Thoracic aorta (tissue), 2 donors: ENCODE results near the gene GALNT13. TPM values are rescaled to one million over a fixed set of nuclear protein-coding genes. Genes with fewer than 3 reads are reported as not detected.

Source experiments
- ATAC-seq: fragments of 150-250 bp; one replicate; pipeline ENCODE4 v1.8.0; 2017; ENCODE audit warnings: low read depth; ENCODE audit not compliant: insufficient number of reproducible peaks, low FRiP score
- DNase-seq: peaks from one replicate; pipeline ENCODE4 v3.0.0-alpha.2; 2020; ENCODE audit warnings: low spot score
- H3K27ac ChIP-seq, 2 donors: fragments of 200-600 bp; sonication (generic); 1 replicate in 1 of 2; 2 replicates in 1 of 2; pipeline ENCODE4 v1.5.1; 2016; ENCODE audit warnings: mild to moderate bottlenecking in 2 of 2, moderate library complexity in 2 of 2
- H3K27me3 ChIP-seq: fragments of 200-600 bp; sonication (generic); replicated peaks from 2 replicates; pipeline ENCODE4 v1.6.0; 2016; ENCODE audit warnings: mild to moderate bottlenecking; ENCODE audit not compliant: insufficient read depth
- H3K36me3 ChIP-seq: fragments of 200-600 bp; sonication (generic); one replicate; pipeline ENCODE4 v1.5.1; 2016
- H3K4me1 ChIP-seq, 2 donors: fragments of 200-600 bp; sonication (generic); 1 replicate in 1 of 2; 2 replicates in 1 of 2; pipeline versions ENCODE4 v1.5.1 to v1.6.0; 2016; ENCODE audit warnings: low read depth in 2 of 2, mild to moderate bottlenecking in 1 of 2; ENCODE audit not compliant: control insufficient read depth in 1 of 2
- H3K4me3 ChIP-seq: fragments of 200-600 bp; sonication (generic); 2 replicates; pipeline ENCODE4 v1.5.1; 2016; ENCODE audit warnings: mild to moderate bottlenecking
- H3K9me3 ChIP-seq: fragments of 200-600 bp; sonication (generic); 2 replicates; pipeline ENCODE4 v1.5.1; 2016
- total RNA-seq, 2 donors: library from RNA; depleted of rRNA; stranded (reverse); fragments of >200 nt; gene quantifications; one replicate each; pipeline versions ENCODE4 v1.1.0 to v1.2.3, GENCODE V29; 2016
- TF ChIP-seq, protein P1 (sequence below): fragments of 200-600 bp; sonication (generic); IDR thresholded peaks from one replicate; pipeline ENCODE4 v1.5.1; 2019; ENCODE audit warnings: antibody characterized with exemption

The GALNT13 gene
- 10 to 100 TPM in 1 of 2 donors, 1 to 10 TPM in 1; 2.5 to 30.1 TPM for total RNA-seq

DNA sequence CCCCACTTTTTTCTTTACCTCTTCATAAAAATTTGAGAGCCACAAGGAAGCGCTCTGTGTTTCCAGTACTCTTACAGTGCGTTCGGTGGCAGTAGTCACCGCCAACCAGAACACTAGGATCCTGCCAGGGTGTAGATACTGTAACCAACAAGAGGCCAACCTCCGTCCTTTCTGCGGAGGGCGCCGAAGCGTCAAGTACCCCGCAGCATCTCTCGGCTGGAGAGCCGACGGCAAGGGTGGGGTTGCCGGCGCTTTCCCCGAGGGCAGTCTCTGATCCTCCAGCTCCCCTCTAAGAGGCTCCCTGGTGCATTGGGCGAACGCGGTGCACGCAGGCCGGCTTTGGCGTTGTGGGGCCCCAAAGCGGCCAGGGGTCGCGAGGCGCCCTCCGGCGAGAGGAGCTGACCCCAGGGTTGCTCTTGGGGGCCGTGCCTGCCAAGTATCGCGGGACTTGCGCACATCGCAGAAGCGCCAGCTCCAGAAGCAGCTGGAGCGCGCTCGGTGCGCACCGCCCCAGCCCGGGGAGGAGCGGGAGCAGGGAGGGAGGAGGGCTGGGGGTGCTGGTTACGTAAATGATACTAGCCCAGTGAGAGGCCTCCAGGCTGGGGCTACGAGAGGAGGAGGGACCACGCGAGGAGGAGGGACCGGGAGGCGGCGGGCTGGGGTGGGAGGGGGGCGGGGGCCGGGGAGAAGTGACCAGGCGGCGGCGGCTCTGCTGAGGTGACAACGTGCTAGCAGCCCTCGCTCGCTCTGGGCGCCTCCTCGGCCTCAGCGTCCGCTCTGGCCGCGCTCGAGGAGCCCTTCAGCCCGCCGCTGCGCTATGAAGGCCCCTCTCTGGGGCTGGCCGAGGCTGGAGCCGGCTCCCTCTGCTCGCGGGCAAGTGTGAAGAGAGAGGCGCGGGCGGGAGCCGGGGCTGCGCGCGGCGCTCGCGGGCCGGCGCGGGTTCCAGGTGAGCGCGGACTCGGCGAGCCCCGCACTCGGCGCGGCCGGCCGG is at the start of gene GALNT13:
Gene GALNT13 (plus strand): TSS at position 692 of the 991 bp plus-strand sequence.
- no peak within 1 kb of the TSS for H3K27ac ChIP-seq
- DNase-seq (no peak), ATAC-seq (no peak)
- peak within 1 kb of the TSS; percentile 53 for H3K4me3 ChIP-seq
- H3K4me1 ChIP-seq: no peaks in the 10 kb centered on the region
- H3K9me3 ChIP-seq: no peaks in the 10 kb centered on the region
- TF ChIP-seq, protein P1, sequence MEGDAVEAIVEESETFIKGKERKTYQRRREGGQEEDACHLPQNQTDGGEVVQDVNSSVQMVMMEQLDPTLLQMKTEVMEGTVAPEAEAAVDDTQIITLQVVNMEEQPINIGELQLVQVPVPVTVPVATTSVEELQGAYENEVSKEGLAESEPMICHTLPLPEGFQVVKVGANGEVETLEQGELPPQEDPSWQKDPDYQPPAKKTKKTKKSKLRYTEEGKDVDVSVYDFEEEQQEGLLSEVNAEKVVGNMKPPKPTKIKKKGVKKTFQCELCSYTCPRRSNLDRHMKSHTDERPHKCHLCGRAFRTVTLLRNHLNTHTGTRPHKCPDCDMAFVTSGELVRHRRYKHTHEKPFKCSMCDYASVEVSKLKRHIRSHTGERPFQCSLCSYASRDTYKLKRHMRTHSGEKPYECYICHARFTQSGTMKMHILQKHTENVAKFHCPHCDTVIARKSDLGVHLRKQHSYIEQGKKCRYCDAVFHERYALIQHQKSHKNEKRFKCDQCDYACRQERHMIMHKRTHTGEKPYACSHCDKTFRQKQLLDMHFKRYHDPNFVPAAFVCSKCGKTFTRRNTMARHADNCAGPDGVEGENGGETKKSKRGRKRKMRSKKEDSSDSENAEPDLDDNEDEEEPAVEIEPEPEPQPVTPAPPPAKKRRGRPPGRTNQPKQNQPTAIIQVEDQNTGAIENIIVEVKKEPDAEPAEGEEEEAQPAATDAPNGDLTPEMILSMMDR: no peak
- H3K36me3 ChIP-seq: no peaks in the 10 kb centered on the region
- no peaks in the 10 kb centered on the region for H3K27me3 ChIP-seq

DNA sequence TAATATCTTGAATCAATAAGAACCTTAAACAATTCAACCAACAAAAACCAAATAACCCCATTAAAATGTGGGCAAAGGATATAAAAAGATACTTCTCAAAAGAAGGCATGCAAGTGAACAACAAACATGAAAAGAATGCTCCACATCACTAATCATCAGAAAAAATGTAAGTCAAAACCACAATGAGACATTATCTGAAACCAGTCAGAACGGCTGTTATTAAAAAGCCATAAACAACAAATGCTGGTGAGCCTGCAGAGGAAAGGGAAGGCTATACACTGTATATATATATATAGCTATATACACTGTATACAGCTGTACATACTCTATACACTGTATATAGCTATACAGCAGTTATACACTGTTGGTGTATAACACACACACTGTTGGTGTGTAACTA is 47.8 kb upstream of the GALNT13 start:
- Histone ChIP-seq H3K27me3 (no peaks in the 10 kb centered on the region), H3K4me3 (no peak overlapping the region), H3K4me1 (no peaks in the 10 kb centered on the region), H3K9me3 (no peaks in the 10 kb centered on the region), H3K36me3 (no peaks in the 10 kb centered on the region), H3K27ac (no peak overlapping the region)
- DNase-seq (no peak), ATAC-seq (no peak)
- TF ChIP-seq, protein P1: no peak

DNA sequence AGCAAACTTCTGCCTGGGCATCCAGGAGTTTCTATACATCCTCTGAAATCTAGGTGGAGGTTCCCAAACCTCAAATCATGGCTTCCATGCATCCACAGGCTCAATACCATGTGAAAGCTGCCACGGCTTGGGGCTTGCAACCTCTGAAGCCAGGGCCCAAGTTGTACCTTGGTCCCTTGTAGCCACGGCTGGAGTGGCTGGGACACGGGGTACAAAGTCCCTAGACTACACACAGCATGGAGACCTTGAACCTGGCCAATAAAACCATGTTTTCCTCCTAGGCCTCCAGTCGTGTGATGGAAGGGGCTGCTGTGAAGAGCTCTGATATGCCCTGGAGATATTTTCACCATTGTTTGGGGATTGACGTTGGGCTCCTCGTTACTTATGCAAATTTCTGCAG is 43.4 kb upstream of the GALNT13 start:
- Histone ChIP-seq H3K4me3 (no peak overlapping the region), H3K36me3 (no peaks in the 10 kb centered on the region), H3K4me1 (no peaks in the 10 kb centered on the region), H3K27me3 (no peaks in the 10 kb centered on the region), H3K9me3 (no peaks in the 10 kb centered on the region), H3K27ac (no peak overlapping the region)
- no peak for DNase-seq
- TF ChIP-seq, protein P1: no peak
- ATAC-seq: no peak

DNA sequence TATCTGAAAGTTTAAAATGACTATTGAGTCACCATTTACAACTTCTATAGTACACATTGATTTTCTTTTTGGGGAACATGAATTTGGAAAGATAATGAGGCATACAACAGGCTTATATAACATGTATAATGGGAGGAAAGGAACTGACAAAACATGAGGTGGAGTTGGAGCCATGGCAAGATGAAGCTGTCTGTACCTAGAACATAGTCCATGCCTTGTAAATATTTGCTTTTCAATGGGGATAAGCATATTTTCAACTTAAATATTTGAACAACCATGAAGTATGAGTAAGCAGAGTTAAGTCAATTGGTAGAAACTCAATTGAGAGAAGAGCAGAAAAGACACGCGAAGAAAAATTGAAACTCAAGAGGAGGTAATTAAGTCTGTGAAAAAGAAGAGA is 37.1 kb upstream of the GALNT13 start:
- no peak overlapping the region for H3K4me3 ChIP-seq
- H3K27ac ChIP-seq: no peak overlapping the region
- H3K36me3 ChIP-seq: no peaks in the 10 kb centered on the region
- no peak for DNase-seq
- H3K9me3 ChIP-seq: no peaks in the 10 kb centered on the region
- no peak for ATAC-seq
- TF ChIP-seq, protein P1: no peak
- H3K27me3 ChIP-seq: no peaks in the 10 kb centered on the region
- H3K4me1 ChIP-seq: no peaks in the 10 kb centered on the region

DNA sequence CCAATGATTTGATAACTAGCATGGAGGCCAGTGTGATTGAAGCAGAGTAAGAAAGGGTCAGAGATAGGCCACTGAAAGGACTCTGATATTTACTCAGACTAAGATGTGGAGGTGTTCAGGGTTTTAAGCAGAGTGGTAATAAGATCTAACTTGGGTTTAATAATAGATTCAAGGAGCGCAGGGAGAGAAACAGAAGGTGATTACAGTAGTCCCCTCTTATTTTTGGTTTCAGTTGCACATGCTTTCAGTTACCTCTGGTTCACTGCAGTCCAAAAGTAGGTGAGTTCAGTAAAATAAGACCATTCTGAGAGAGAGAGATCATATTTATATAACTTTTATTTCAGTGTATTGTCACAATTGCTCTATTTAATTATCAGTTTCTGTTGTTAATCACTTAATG is 13.5 kb upstream of the GALNT13 start:
- DNase-seq (no peak), ATAC-seq (no peak)
- H3K4me1 ChIP-seq: no peaks in the 10 kb centered on the region
- TF ChIP-seq, protein P1: no peak
- no peak overlapping the region for H3K27ac ChIP-seq
- H3K36me3 ChIP-seq: no peaks in the 10 kb centered on the region
- no peak overlapping the region for H3K4me3 ChIP-seq
- no peaks in the 10 kb centered on the region for H3K27me3 ChIP-seq
- H3K9me3 ChIP-seq: no peaks in the 10 kb centered on the region
